Pulmonary artery endothelial cell (primary cell): ENCODE data around the gene MYL12B. TPM values are rescaled to one million over a fixed set of nuclear protein-coding genes. Genes with fewer than 3 reads are reported as not detected.
A peak's percentile ranks its signal among the peaks of the same experiment; 100 is the strongest.

ENCODE experiments used
- DNase-seq: peaks from one replicate; pipeline ENCODE4 v3.0.0-alpha.2; 2011; ENCODE audit warnings: low read depth, low spot score
- total RNA-seq: library from RNA; depleted of rRNA; stranded (reverse); fragments of >200 nt; gene quantifications from 2 replicates; pipeline ENCODE4 v1.2.3, GENCODE V29; 2014

The MYL12B gene
- total RNA-seq, 1 donor from 2014 or later, result 738 TPM

- no peak for DNase-seq
These were observed 26.1 kb upstream of the MYL12B start for GRCh38 chr18:3235846-3236245.

GRCh38 chr18:3236470-3236869 is 25.5 kb upstream of the MYL12B start:
- DNase-seq, result no peak

- DNase-seq, result no peak
These were observed 23.2 kb upstream of the MYL12B start for GRCh38 chr18:3238742-3239141.

GRCh38 chr18:3245185-3245564 is 16.8 kb upstream of the MYL12B start:
- no peak for DNase-seq

GRCh38 chr18:3245853-3246634 is 15.9 kb upstream of the MYL12B start:
- DNase-seq, result peak; percentile 71

GRCh38 chr18:3246635-3247239 is 15.2 kb upstream of the MYL12B start:
- DNase-seq, result no peak

GRCh38 chr18:3247240-3248061 is 14.5 kb upstream of the MYL12B start, which contains the start of gene MYL12A:
Gene MYL12A, plus strand, starts transcription at chr18:3247801. Its CDS starts 5,447 bp downstream, at chr18:3253248.
- DNase-seq, result peak; percentile 97

GRCh38 chr18:3248062-3248657 is 13.8 kb upstream of the MYL12B start:
- no peak for DNase-seq

- no peak for DNase-seq
These were observed 13.1 kb upstream of the MYL12B start for GRCh38 chr18:3248658-3249359.

GRCh38 chr18:3250237-3251107 is 11.5 kb upstream of the MYL12B start:
- no peak for DNase-seq

GRCh38 chr18:3251249-3251962 is 10.5 kb upstream of the MYL12B start:
- no peak for DNase-seq

- no peak for DNase-seq
These were observed 10.0 kb upstream of the MYL12B start for GRCh38 chr18:3251963-3252277.

- no peak for DNase-seq
These were observed 9.1 kb upstream of the MYL12B start for GRCh38 chr18:3252843-3253242.

- DNase-seq, result no peak
These were observed 7.2 kb upstream of the MYL12B start for GRCh38 chr18:3254725-3255124.

GRCh38 chr18:3255611-3256165 is 6.2 kb upstream of the MYL12B start:
- DNase-seq, result no peak

- no peak for DNase-seq
These were observed 5.0 kb upstream of the MYL12B start for GRCh38 chr18:3256693-3257626.

- no peak for DNase-seq
These were observed 4.3 kb upstream of the MYL12B start for GRCh38 chr18:3257627-3258120.

- no peak for DNase-seq
These were observed 949 bp upstream of the MYL12B start for GRCh38 chr18:3260995-3261372.
